Right lobe of liver (tissue), 4 donors: ENCODE data around the gene TNFRSF8.

Experiments used
- POLR2A ChIP-seq: fragments of 450-650 bp; IDR thresholded peaks from one replicate; pipeline ENCODE4 v1.6.1; 2017; ENCODE audit warnings: antibody characterized with exemption, mild to moderate bottlenecking
- TF ChIP-seq, protein P1 (sequence below), 4 donors: fragments of 200-600 bp in 3 of 4; fragments of 450-650 bp in 1 of 4; IDR thresholded peaks; one replicate each; pipeline versions ENCODE4 v1.5.1 to v1.8.0; 2016 to 2022; ENCODE audit warnings: antibody characterized with exemption in 4 of 4, mild to moderate bottlenecking in 2 of 4
- donor health status: DM: no; HTN: no; CAD: no.
- donor health status: DM: no; HTN: no; CAD: no.
- donor health status: DM: no; HTN: yes; CAD: no.

DNA sequence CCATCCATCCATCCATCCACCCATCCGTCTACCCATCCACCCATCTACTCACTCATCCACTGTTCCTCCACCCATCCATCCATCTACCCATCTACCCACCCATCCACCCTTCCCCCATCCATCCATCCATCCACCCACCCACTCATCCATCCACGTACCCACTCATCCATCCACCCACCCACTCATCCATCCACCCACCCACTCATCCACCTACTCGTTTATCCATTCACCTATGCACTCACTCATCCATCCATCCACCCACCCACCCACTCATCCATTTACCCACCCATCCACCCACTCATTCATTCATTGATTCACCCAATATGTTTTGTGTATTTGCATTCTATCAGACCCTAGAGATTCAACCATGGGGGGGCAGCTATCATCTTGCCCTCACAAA, 27.2 kb downstream of the TNFRSF8 start:
- TF ChIP-seq, protein P1, sequence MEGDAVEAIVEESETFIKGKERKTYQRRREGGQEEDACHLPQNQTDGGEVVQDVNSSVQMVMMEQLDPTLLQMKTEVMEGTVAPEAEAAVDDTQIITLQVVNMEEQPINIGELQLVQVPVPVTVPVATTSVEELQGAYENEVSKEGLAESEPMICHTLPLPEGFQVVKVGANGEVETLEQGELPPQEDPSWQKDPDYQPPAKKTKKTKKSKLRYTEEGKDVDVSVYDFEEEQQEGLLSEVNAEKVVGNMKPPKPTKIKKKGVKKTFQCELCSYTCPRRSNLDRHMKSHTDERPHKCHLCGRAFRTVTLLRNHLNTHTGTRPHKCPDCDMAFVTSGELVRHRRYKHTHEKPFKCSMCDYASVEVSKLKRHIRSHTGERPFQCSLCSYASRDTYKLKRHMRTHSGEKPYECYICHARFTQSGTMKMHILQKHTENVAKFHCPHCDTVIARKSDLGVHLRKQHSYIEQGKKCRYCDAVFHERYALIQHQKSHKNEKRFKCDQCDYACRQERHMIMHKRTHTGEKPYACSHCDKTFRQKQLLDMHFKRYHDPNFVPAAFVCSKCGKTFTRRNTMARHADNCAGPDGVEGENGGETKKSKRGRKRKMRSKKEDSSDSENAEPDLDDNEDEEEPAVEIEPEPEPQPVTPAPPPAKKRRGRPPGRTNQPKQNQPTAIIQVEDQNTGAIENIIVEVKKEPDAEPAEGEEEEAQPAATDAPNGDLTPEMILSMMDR (IDR thresholded peaks at IDR 0.05): no peak
- TF ChIP-seq POLR2A: no peak
